ENCODE results near the gene LRRC2. TPM values are rescaled to one million over a fixed set of nuclear protein-coding genes. Genes with fewer than 3 reads are reported as not detected.

LRRC2 gene
- total and polyA plus RNA-seq, 12 donors, result 0.09 to 4.7 (median 1.2) TPM; not detected in 1

GRCh38 chr3:46489381-46489780 is 76.7 kb downstream of the LRRC2 start:
- Histone ChIP-seq H3K27ac (no peak overlapping the region), H3K4me3 (no peak overlapping the region), H3K36me3 (replicated peaks in 1 of 2) (no peaks in the 10 kb centered on the region), H3K27me3 (no peaks in the 10 kb centered on the region), H3K4me1 (replicated peaks in 1 of 2) (no peaks in the 10 kb centered on the region), H3K9me3 (replicated peaks in 1 of 3) (no peaks in the 10 kb centered on the region)
- intact Hi-C loops (cut with DNase I), result loop anchor here (2.0 to 5.0 kb wide), 2 partner anchors 139 to 143 kb away; no protein-coding TSS in a partner anchor
- 71 to 85% (median 75%) methylated on average over 3 to 4 of the region's 4 CpGs for WGBS, 4 donors
- TF ChIP-seq CTCF (IDR thresholded peaks at IDR 0.05), result no peak
- no peak for TF ChIP-seq POLR2A (IDR thresholded peaks at IDR 0.05)
- DNase-seq, result peak in 1 of 7 donors; percentile 11

- no peaks in the 10 kb centered on the region for H3K36me3 ChIP-seq (replicated peaks in 1 of 2)
- no peaks in the 10 kb centered on the region for H3K27me3 ChIP-seq
- DNase-seq, result peak; percentile 85 to 94 (median 90)
- no peak overlapping the region for H3K4me3 ChIP-seq
- H3K9me3 ChIP-seq (replicated peaks in 1 of 3), result no peaks in the 10 kb centered on the region
- 14 to 16% (median 15%) methylated on average over 18 to 26 of the region's 26 CpGs for WGBS, 4 donors
- no peak overlapping the region for H3K27ac ChIP-seq
- H3K4me1 ChIP-seq (replicated peaks in 1 of 2), result no peaks in the 10 kb centered on the region
- TF ChIP-seq POLR2A (IDR thresholded peaks at IDR 0.05) (no peak), CTCF (IDR thresholded peaks at IDR 0.05) (peak; percentile 79 to 99 (median 98))
- intact Hi-C loops (cut with DNase I), result loop anchor here (2.0 to 5.0 kb wide), 2 partner anchors 140 to 143 kb away; no protein-coding TSS in a partner anchor
These were observed 77.3 kb downstream of the LRRC2 start for GRCh38 chr3:46488735-46489361.

- Histone ChIP-seq H3K27ac (no peak overlapping the region), H3K9me3 (replicated peaks in 1 of 3) (no peaks in the 10 kb centered on the region), H3K4me3 (no peak overlapping the region), H3K36me3 (replicated peaks in 1 of 2) (no peaks in the 10 kb centered on the region), H3K4me1 (replicated peaks in 1 of 2) (no peaks in the 10 kb centered on the region), H3K27me3 (no peaks in the 10 kb centered on the region)
- TF ChIP-seq POLR2A (IDR thresholded peaks at IDR 0.05) (no peak), CTCF (IDR thresholded peaks at IDR 0.05) (no peak)
- intact Hi-C loops (cut with DNase I), result loop anchor here in 1 of 2 donors (5.0 kb wide), 1 partner anchor 147 kb away; no protein-coding TSS in a partner anchor
- no peak for DNase-seq
- 79 to 91% (median 83%) methylated on average over 4 of the region's 4 CpGs for WGBS, 4 donors
These were observed 80.3 kb downstream of the LRRC2 start for GRCh38 chr3:46485779-46486175.

GRCh38 chr3:46484911-46485778 is 81.0 kb downstream of the LRRC2 start:
- Histone ChIP-seq H3K4me3 (no peak overlapping the region), H3K36me3 (replicated peaks in 1 of 2) (no peaks in the 10 kb centered on the region), H3K27ac (no peak overlapping the region), H3K4me1 (replicated peaks in 1 of 2) (no peaks in the 10 kb centered on the region), H3K9me3 (replicated peaks in 1 of 3) (no peaks in the 10 kb centered on the region), H3K27me3 (no peaks in the 10 kb centered on the region)
- no peak for TF ChIP-seq POLR2A (IDR thresholded peaks at IDR 0.05)
- no peak for TF ChIP-seq CTCF (IDR thresholded peaks at IDR 0.05)
- DNase-seq, result no peak
- intact Hi-C loops (cut with DNase I), result loop anchor here in 1 of 2 donors (5.0 kb wide), 1 partner anchor 147 kb away; no protein-coding TSS in a partner anchor
- 66 to 80% (median 72%) methylated on average over 5 to 10 of the region's 10 CpGs for WGBS, 4 donors

All from adrenal gland (tissue), 12 donors.